AG04450 (cell line): Measurements from ENCODE around the gene C17orf67. TPM values are rescaled to one million over a fixed set of nuclear protein-coding genes. Genes with fewer than 3 reads are reported as not detected.

Source experiments
- CTCF ChIA-PET: fragments of 300-600, 350-600 bp; formaldehyde crosslinking; extraction: SDS; loops from one replicate; lab custom pipeline; 2022; ENCODE audit warnings: antibody characterized with exemption, inconsistent platforms; lab: Charles Lee
- POLR2A ChIA-PET: fragments of 350-600 bp; formaldehyde crosslinking; extraction: SDS; loops from one replicate; lab custom pipeline; 2021; ENCODE audit warnings: antibody characterized with exemption, inconsistent platforms; lab: Yijun Ruan, JAX
- DNase-seq: peaks from one replicate; pipeline ENCODE4 v3.0.0-alpha.2; 2011; ENCODE audit warnings: low read depth, low spot score
- H3K27ac ChIP-seq: one replicate; pipeline ENCODE4 v1.5.1; 2012; ENCODE audit warnings: low read depth, low read length, control low read depth
- H3K27me3 ChIP-seq: one replicate; pipeline ENCODE4 v1.6.0; 2012; ENCODE audit warnings: low read length; ENCODE audit not compliant: control insufficient read depth, insufficient read depth
- H3K4me3 ChIP-seq: 2 replicates; pipeline ENCODE4 v1.5.1; 2011; ENCODE audit warnings: mild to moderate bottlenecking, low read depth, low read length, control low read depth
- H3K9me3 ChIP-seq: 2 replicates; pipeline ENCODE4 v1.5.1; 2012; ENCODE audit warnings: low read length; ENCODE audit not compliant: control insufficient read depth, insufficient read depth
- CTCF ChIP-seq: IDR thresholded peaks from 2 replicates; pipeline ENCODE4 v1.5.1; 2011; ENCODE audit warnings: low read depth, low read length, control low read depth, inconsistent platforms
- polyA plus RNA-seq: library from polyadenylated mRNA; depleted of rRNA; stranded (reverse); fragments of >200 nt; gene quantifications from 2 replicates; pipeline ENCODE4 v1.2.3, GENCODE V29; 2011

Gene C17orf67
- polyA plus RNA-seq, 1 experiment, result 0.76 TPM

DNA sequence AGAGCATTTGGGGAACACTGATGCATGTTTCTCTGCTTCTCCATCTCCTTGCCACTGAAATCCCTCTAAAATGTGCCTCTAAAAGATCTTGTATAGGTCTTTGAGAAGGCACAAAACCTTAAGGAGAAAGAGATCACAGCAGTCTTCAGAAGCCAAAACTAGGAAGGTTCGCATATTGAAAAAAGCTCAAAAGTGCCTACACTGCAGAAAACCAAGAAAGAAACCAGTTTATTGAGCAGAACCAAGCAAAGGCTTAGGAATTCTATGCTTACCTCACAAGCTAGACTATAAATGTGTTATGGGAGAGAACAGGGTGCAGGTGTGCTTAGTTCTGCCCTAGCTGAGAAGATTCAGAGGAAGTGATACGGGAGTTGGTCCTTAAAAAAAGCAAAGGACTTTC lies 16.9 kb upstream of the C17orf67 start:
- Histone ChIP-seq H3K9me3 (no peaks in the 10 kb centered on the region), H3K27me3 (no peaks in the 10 kb centered on the region), H3K4me3 (no peak overlapping the region), H3K27ac (no peak overlapping the region)
- CTCF ChIA-PET, result interaction anchor here (1.4 kb wide), 1 partner anchor 351 kb away, joined by 3 read pairs; no protein-coding TSS in a partner anchor
- no peak for TF ChIP-seq CTCF
- POLR2A ChIA-PET, result no interaction called here
- no peak for DNase-seq

DNA sequence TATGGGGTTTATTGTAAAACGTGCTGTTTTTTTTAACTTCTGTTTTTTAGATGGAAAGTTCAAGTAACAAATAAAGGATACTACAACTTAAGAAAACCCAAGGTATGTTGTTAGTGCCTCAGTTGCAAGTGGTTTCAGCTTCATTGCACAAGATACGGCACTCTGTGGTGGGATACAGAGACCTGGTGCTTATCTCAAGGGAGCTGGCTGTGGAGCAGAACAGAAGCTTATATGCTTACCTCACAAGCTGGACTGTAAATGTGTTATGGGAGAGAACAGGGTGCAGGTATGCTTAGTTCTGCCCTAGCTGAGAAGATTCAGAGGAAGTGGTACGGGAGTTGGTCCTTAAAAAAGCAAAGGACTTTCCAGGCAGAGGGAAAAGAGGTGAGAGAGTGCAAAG lies 15.4 kb upstream of the C17orf67 start:
- no peaks in the 10 kb centered on the region for H3K9me3 ChIP-seq
- no peaks in the 10 kb centered on the region for H3K27me3 ChIP-seq
- H3K27ac ChIP-seq, result no peak overlapping the region
- ChIA-PET POLR2A (no interaction called here), CTCF (interaction anchor here (0.6 kb wide), 1 partner anchor 83 kb away, joined by 3 read pairs; no protein-coding TSS in a partner anchor)
- no peak overlapping the region for H3K4me3 ChIP-seq
- no peak for TF ChIP-seq CTCF
- no peak for DNase-seq

DNA sequence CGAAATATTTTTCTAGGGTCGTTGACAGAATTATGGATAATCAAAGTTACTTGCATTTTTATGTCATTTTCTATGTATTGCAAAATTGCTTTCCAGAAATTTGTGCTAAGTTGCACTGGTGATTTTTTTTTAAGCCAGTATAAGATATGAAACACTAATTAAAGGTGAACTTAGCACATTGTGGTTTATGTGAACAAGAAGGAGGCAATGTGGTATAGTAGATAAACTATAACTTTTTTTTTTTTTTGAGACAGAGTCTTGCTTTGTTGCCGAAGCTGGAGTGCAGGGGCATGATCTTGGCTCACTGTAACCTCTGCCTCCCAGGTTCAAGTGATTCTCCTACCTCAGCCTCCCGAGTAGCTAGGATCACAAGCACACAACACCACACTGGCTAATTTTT lies 13.4 kb upstream of the C17orf67 start:
- Histone ChIP-seq H3K27me3 (no peaks in the 10 kb centered on the region), H3K27ac (no peak overlapping the region), H3K4me3 (no peak overlapping the region), H3K9me3 (no peaks in the 10 kb centered on the region)
- POLR2A ChIA-PET, result no interaction called here
- CTCF ChIA-PET, result interaction anchor here (0.6 kb wide), 1 partner anchor 1671 kb away, joined by 4 read pairs; no protein-coding TSS in a partner anchor
- TF ChIP-seq CTCF, result no peak
- DNase-seq, result no peak

DNA sequence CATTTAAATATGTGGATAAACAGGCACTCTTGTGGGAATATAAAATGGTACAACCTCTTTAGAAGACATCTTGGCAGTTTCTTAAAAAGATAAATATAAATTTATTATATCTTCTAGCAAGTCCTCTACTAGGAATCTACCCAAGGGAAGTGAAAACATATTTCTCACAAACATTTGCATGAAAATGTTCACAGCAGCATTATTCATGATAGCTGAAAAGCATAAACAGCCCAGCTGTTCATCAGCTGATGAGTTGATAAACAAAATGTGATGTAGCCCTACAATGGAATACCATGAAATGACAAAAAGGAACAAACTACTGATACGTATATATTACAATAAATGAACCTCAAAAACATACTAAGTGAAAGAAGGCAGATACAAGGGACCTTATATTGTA lies 12.2 kb upstream of the C17orf67 start:
- H3K4me3 ChIP-seq, result no peak overlapping the region
- ChIA-PET CTCF (no interaction called here), POLR2A (no interaction called here)
- H3K27me3 ChIP-seq, result no peaks in the 10 kb centered on the region
- DNase-seq, result no peak
- H3K27ac ChIP-seq, result no peak overlapping the region
- H3K9me3 ChIP-seq, result no peaks in the 10 kb centered on the region
- no peak for TF ChIP-seq CTCF

DNA sequence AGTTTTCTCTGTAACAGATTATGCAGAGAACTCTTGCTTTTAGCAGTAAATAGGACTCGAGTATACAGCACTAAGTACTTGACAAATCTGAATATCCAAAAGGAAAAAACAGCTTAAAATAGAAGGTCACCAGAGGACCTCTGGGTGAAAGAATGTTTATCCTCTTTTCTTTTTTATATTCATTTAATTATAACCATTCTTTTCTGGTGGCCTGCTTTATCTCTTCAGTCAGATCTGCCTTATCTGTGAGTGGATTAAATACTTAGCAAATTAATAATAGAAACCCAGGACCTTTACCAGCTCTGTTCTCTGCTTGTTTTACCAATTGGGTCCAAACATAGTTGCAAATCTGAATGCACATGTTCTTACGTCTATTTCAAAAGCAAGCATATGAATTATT lies 8.9 kb upstream of the C17orf67 start:
- CTCF ChIA-PET, result interaction anchor here (1.1 to 2.4 kb wide), 3 partner anchors 23 to 127 kb away, joined by 3 to 18 read pairs (median 6); partner anchors contain the start of gene COIL
- no peak for TF ChIP-seq CTCF
- H3K27ac ChIP-seq, result no peak overlapping the region
- POLR2A ChIA-PET, result interaction anchor here (0.8 kb wide), 1 partner anchor 71 kb away, joined by 4 read pairs; the partner anchor contains the start of gene TRIM25
- DNase-seq, result no peak
- H3K9me3 ChIP-seq, result no peaks in the 10 kb centered on the region
- no peaks in the 10 kb centered on the region for H3K27me3 ChIP-seq
- H3K4me3 ChIP-seq, result no peak overlapping the region
